Ecto neural progenitor cell (in vitro differentiated cells): Measurements from ENCODE around the gene NTRK1.
A peak's percentile ranks its signal among the peaks of the same experiment; 100 is the strongest.

ENCODE experiments used
- DNase-seq: peaks from one replicate; pipeline ENCODE4 v3.0.0-alpha.2; 2018; ENCODE audit warnings: low spot score

Gene NTRK1

GRCh38 chr1:156838972-156839371, 21.7 kb upstream of the NTRK1 start:
- peak; percentile 78 for DNase-seq

DNA sequence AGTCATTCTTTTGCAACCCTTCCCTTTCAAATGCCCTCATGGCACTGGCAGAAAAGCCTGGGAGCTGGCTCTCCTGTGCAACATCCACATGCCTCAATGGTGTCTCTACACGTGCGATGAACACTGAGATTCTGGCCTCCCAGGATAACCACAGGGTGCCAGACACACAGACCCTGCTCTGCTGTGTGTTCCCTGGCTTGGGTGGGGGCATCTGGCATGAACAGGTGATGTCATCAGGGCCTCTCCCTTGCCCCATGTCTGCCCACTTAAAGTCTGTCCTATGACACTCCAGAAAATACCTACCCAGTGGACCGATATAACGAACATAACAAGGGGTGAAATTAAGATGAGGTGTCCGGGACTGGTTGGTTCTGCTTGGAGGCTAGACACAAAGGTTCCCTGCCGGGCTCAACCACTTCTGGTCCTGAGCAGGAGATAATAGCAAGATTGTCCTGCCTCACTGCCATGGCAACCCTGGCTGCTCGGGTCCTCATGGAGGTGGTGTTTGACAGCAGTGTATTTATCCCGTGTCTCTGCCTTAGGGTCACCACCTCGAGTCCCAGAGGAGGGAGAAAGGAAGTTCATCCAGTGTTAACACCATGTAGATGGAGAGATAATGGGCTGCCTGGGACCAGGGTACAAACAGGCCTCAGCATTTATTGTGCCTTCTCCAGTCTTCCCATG, 21.1 kb upstream of the NTRK1 start:
- no peak for DNase-seq

DNA sequence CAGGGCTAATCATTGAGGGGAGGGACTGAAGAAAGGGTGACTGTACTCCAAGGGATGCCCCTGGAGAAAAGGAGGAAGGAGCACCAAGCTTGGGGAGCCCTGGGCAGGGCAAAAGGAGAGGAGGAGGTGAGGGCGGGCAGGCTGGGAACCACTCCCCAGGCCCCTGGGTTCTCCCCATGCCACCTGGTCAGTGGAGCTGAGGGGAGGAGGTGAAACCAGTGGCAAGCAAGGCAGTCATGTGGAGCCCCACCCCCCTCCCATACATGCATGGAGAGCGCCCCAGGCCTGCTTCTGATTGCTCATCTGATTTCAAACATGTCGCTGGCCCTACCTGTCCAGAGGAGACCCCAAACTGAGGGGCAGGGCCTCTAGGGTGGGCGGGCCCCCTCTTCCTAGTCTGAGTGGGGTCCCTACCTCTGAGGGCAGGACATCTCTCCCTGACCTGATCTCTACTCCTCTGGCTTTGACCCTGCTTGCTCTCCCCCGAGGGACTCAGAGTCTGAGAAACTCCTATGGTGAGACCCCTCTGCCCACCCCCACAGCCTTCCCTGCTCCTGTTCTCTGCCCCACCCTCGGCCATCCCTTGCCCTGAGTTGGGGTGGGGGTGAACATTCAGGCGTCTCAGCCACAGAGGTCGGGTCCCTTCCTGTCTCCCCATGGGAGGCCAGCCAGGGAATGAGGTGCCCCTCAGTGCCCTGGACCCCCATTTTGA, 20.3 kb upstream of the NTRK1 start:
- no peak for DNase-seq

DNA sequence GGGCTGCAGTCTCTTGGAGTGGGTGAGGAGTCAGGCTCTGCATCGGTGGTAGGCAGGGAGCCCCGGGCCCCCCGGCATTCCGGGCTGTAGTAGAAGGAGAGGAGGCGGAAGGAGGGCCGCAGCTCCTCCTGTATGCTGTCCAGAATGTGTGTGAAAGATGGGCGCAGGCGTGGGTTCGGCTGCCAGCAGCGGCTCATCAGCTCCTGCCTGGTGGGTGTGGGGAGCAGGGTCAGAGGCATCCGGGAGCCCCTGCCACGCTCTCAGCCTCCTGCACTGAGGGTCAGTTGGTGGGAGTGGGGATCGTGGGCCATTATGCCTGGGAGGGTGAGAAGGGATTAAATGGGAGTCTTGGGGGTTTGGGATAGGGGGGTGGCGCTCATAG, 19.8 kb upstream of the NTRK1 start:
- no peak for DNase-seq

DNA sequence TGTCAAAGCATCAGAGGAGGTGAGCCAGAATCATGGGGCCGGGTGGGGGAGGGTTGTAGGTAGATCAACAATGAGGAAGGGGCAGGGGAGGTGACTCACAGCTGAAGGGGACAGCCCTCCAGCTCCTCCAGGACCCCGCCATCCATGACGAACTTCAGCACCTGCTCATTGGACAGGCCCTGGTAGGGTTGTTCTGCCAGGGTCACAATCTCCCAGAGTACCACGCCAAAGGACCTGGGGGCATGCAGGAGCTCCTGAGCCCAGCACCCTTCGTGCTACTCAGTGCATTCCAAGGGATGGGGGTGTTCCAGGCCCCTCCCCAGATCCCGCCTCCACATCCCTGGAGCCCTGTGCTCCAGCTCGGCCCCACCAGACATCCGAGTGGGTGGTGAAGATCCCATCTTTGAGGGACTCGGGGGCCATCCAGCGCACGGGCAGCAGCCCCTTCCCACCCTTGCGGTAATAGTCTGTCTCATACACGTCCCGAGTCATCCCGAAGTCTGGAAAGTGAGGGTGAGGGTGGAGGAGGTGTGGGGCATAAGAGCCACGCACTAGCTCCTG, 19.3 kb upstream of the NTRK1 start:
- DNase-seq: no peak

DNA sequence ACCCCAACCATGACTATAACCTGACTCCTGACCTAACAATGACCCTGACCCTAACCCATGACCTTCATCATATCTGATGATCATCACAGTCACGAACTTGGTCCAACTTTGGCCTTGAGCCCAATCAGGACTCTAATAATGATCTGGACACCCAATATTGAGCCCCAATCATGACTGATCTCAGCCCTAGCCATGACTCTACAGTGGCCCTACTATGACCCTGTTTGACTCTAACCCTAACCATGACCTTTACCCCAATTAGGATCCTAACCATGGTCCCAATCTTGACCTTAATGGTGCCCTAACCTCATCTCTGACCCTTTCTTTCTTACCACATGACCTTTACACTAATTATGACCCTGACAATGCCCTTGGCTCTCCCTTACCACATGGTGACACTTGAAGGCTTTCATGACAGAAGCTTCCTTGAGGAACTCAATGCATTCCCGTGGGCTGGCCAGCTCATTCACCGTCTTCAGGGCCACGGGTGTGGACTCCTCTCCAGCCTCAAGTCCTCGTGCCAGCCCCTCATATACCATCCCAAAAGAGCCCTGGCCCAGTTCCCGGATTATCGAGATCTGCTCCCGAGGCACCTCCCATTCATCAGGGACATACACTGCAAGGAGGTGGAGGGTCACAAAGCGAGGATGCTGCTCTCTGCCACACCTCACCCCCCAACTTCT, 17.9 kb upstream of the NTRK1 start:
- no peak for DNase-seq

DNA sequence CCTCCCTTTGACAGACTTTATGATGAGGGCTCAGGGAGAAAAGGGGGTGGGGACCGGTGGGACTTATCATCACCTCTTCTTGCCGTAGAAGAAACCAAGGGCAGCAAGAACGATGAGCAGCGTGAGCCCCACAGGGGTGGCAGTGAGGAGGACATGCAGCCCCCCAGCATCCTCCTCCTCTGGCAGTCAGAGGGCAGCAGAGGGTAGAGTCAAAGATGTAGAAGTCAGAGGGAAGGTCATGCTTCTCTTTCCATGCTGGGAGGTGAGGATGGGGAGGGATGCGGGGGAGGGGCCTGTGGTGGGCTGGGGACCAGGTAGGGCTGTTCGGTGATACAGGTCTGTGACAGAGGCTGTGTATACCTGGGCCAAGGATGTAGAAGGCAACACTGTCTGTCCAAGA, 16.6 kb upstream of the NTRK1 start:
- DNase-seq: no peak

GRCh38 chr1:156844638-156845037, 16.0 kb upstream of the NTRK1 start:
- no peak for DNase-seq

DNA sequence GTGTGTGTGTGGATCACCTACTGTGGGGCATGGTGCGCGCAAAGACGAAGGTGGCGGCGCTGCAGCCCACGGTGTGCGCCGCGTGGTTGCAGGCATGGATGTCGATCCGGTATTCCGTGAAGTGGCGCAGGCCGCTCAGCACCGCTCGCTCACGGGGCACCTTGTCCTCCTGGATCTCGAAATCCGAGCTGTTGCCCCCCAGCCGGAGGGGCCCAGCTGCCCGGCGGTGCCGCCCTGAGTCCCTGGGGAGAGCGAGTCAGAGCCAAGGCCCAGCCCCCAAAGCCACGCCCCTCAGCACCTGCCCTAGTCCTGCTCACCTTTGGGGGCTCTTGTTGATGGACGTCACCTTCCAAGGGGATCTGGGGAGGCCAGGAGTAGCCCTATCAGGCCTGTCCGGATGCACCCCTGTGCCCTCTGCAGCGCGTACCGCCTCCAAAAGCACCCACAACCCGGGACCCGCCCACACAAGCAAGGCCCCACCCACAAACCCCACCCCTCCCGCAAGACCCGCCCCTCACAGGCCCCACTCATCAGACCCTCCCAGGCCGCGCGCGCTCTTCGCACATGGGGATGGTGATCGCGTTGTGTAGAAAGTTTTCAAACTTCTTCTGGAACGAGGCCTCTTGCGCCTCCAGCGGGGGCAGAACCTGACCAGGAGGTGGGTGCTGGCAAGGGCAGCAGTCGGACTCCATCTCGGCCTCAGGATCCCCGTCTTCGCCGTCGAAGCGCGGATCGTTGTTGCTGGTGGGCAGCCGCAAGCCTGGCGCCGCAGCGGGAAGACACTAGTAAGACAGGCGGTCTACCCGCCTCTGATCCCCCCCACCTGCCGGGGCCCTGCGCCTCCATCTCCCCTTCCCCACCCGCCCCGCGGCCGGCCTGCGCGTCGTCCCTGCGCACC, 15.4 kb upstream of the NTRK1 start:
- peak; percentile 61 for DNase-seq

GRCh38 chr1:156845953-156846545, 14.6 kb upstream of the NTRK1 start:
- DNase-seq: no peak

- DNase-seq: no peak
These were observed 14.0 kb upstream of the NTRK1 start for GRCh38 chr1:156846643-156847042.

DNA sequence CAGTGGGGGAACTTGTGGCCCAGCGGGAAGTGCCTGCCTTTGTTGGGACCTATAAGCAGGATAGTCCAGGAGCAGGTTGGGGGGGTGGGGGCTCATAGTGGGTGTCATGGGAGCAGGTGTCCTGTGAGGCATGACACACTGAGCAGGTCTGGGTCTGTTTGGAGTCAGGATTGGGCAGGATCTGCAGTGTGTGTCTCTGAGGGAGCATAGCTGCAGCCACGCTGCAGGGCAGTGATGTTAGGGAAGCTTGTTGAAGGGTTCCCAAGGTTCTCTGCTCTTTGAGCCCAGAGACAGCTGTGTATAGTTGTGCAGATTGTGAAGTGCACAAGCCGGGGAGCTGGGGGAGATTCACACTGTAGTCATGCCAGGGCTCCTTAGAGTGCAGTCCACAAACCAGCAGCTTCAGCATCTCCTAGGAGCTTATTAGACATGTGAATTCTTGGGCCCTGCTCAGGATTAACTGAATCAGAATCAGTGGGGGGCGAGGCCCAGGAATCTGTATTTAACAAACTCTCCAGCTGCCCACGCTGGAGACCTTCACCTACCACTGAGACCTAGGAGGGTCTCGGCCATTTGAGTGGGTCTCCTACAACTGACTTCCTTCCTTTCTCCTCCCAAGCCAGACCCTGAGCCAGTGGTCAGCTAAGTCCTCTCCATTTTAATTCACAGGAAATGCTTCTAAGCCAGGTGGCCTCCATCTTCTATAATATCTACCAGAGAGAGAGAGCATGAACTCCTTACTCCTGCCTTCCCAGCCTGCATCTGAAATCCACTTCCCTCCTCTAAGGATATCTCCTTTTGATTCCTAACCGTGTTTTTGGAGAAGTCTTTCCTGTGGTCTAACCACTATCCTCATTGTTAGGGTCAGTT, 12.8 kb upstream of the NTRK1 start:
- DNase-seq: no peak

DNA sequence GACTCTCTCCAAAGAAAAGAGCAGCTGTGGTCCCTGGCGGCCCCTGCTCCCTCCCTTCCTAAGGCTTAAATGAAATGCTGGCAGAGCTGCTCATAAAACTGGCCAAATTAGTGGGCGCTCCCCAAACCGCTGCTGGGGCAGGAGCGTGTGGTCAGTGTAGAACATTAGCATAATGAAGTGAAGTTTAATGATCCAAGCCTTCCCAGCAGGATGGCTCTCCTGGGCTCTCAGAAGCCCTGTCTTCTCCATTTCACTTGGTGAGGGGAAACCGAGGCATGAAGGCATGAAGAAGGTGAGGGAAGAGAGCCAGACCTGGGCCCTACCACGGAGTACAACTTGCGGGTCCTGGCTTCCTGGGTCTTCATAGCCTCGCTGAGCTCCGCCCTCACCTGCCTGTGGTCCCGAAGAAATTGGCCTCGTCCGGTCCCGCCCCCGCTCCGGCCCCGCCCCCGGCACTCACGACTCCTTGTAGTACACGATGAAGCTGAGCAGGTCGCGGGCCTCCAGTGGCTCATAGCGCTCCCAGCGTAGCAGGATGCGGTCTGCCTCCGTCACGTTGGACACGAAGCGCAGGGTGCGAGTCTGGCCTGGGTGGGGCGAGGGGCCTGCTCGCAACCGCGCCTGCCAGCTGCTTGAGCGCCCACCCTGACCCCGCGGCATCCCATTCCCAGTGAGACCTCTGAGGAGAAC, 12.1 kb upstream of the NTRK1 start:
- DNase-seq: no peak

GRCh38 chr1:156849151-156849496, 11.5 kb upstream of the NTRK1 start:
- no peak for DNase-seq

DNA sequence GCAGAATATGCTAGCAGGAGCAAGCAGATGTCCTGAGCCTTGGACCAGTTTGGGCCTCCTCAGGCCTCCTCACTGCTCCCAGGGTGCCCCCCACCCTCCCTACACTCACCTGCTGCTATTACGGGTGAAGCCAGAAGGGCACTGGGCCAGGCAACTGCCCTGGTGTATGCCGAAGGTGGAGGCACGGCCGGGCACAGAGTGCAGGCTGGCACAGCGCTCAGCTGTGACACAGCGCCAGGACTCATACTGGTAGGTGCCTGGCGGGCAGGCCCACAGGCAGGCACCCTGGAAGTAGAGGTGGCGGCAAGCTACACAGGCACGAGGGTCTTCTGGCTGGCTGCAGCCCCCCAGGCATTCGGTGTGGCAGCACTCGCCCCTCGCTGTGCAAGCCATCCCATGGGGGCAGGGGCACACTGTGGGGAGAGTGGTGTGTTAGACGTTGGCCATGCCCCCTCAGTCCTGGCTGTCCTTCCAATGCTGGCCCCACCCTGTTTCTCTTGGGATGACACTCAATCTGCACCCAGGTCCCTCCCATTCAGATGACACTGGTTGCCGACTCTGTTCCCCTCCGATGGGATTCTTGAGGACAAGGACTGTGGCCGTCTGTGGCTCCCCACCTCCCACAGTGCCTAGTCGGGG, 8.8 kb upstream of the NTRK1 start:
- DNase-seq: no peak

GRCh38 chr1:156852418-156852874, 8.2 kb upstream of the NTRK1 start:
- DNase-seq: no peak

DNA sequence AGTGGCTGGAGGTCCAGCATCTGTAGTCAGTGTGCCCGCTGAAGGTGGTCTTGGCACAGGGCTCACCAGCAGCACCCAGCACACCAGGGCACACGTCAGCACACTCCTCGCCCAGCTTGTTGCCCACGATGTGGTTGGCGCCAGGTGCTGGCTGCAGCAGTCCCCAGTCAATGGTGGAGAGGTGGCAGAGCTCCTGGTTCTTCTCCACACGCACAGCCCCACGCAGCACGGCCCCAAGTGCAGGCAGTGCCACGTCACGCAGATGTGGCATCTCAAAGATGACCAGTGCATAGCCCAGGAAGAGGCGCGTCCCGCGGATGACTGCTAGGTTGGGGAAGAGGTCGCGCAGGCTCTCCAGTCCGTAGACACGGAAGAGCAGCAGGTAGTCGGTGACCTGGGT, 6.9 kb upstream of the NTRK1 start:
- no peak for DNase-seq

- DNase-seq: no peak
These were observed 6.0 kb upstream of the NTRK1 start for GRCh38 chr1:156854634-156855033.

GRCh38 chr1:156856282-156856785, 4.3 kb upstream of the NTRK1 start:
- no peak for DNase-seq
